ENCODE results near the gene TMEM201.

TMEM201 gene

DNA sequence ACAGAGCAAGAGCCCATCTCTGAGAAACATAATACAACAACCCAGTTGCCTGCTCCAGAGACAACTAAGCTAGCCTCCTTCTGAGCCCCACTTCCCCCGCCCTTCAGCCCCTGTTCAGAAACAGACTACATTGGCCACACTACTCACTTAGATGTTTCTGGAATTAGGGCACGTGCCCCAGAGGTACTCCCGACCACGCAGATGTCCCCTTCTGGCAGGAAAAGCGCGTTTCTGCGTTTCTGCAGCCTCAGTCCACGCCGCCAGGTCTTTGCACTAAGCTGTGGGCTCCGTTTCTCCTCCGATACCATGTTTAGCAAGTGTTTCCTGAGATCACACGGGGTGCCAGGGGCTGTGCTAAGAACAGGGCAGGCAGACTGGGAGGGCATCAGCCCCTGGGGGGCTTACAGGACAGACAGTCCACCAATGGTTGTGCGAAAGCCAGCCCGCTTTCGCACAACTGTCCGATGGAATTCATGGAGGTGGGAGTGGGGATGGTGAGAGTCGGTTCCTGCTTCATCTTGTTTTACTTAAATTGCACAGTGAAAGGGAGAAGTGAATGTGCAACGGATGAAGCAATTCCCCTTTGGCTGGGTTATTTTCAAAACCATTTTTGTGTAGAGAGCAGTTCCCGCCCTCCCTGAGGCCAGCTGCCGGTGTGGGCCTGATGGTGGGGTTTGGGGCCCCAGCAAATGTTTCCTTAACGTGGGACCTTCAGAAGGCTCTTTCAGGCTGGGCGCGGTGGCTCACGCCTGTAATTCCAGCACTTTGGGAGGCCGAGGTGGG, 65.5 kb downstream of the TMEM201 start:
- Histone ChIP-seq H3K27ac (ENCODE audit: low read length) (no peak overlapping the region), H3K27me3 (ENCODE audit: control insufficient read depth in 1 of 2, insufficient read depth in 2 of 2, low read length in 2 of 2) (peaks cover 12 to 27% of the 10 kb centered on the region in 2 donors), H3K4me3 (ENCODE audit: low read length in 2 of 2) (no peak overlapping the region)

DNA sequence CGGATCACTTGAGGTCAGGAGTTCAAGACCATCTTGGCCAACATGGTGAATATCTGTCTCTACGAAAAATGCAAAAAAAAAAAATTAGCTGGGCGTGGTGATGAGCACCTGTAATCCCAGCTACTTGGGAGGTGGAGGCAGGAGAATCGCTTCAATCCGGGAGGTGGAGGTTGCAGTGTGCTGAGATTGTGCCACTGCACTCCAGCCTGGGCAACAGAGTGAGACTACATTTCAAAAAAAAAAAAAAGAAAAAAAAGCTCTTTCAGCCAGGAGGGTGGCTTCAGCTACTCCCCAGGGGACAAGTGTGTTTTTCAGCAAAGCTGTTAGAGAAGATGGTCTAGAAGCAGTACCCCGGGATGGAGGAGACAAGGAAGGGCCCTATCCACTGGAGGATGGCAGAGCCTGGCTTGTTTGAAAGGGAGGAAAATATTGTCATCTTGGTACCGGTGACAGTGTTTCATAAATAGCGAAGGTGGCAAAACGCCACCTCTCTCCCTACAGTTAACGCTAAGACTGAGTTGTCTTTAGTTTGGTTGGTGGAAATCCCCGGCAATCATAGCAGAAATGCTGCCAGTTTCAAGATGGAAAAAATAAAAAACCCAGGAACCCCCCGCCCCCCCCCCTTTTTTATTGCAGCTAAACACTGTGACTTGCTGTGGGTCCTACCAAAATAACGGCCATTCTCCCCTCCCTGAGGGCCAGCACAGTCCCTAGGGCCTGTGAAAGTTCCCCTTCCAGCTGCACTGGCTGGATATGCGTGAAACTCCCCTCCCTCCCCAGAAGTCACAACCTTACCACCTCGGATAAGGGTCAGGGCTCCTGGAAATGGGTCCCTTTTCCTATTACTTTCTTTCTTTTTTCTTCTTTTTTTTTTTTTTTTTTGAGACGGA, 66.4 kb downstream of the TMEM201 start:
- no peaks in the 10 kb centered on the region for H3K36me3 ChIP-seq (ENCODE audit: control insufficient read depth in 2 of 2, insufficient read depth in 2 of 2, low read length in 2 of 2)
- H3K4me3 ChIP-seq (ENCODE audit: low read length in 2 of 2), result no peak overlapping the region
- H3K27me3 ChIP-seq (ENCODE audit: control insufficient read depth in 1 of 2, insufficient read depth in 2 of 2, low read length in 2 of 2), result peaks cover 12 to 27% of the 10 kb centered on the region in 2 donors
- H3K4me1 ChIP-seq (ENCODE audit: control insufficient read depth, insufficient read depth, low read length), result peaks cover 8% of the 10 kb centered on the region
- H3K27ac ChIP-seq (ENCODE audit: low read length), result no peak overlapping the region
- H3K9ac ChIP-seq (ENCODE audit: low read length in 2 of 2), result no peak overlapping the region
- H3K9me3 ChIP-seq (ENCODE audit: control insufficient read depth in 2 of 2, low read length in 2 of 2), result no peaks in the 10 kb centered on the region

More for the DNA sequence above, 65.5 kb downstream of the TMEM201 start:
- H3K9me3 ChIP-seq (ENCODE audit: control insufficient read depth in 2 of 2, low read length in 2 of 2), result no peaks in the 10 kb centered on the region
- peaks cover 8% of the 10 kb centered on the region for H3K4me1 ChIP-seq (ENCODE audit: control insufficient read depth, insufficient read depth, low read length)
- no peak overlapping the region for H3K9ac ChIP-seq (ENCODE audit: low read length in 2 of 2)
- no peaks in the 10 kb centered on the region for H3K36me3 ChIP-seq (ENCODE audit: control insufficient read depth in 2 of 2, insufficient read depth in 2 of 2, low read length in 2 of 2)

DNA sequence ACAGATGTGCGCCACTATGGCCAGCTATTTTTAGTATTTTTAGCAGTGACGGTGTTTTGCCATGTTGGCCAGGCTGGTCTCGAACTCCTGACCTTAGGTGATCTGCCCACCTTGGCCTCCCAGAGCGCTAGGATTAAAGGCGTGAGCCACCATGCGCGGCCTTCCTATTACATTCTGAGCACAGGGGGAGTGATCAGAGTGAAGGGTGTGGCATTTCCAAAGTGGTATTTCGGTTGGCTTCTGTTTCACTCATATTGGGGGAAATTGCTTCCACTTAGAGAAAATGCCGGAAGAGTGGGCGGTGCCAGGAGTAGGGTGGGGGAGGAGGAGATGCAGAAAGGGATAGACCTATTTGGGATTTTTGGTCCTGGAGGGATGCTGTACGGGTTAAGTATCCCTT, 67.1 kb downstream of the TMEM201 start:
- H3K9ac ChIP-seq (ENCODE audit: low read length in 2 of 2), result no peak overlapping the region
- H3K27me3 ChIP-seq (ENCODE audit: control insufficient read depth in 1 of 2, insufficient read depth in 2 of 2, low read length in 2 of 2), result peaks cover 12 to 27% of the 10 kb centered on the region in 2 donors
- no peak overlapping the region for H3K27ac ChIP-seq (ENCODE audit: low read length)
- H3K4me1 ChIP-seq (ENCODE audit: control insufficient read depth, insufficient read depth, low read length), result peaks cover 8% of the 10 kb centered on the region
- no peaks in the 10 kb centered on the region for H3K36me3 ChIP-seq (ENCODE audit: control insufficient read depth in 2 of 2, insufficient read depth in 2 of 2, low read length in 2 of 2)
- H3K4me3 ChIP-seq (ENCODE audit: low read length in 2 of 2), result no peak overlapping the region
- no peaks in the 10 kb centered on the region for H3K9me3 ChIP-seq (ENCODE audit: control insufficient read depth in 2 of 2, low read length in 2 of 2)

DNA sequence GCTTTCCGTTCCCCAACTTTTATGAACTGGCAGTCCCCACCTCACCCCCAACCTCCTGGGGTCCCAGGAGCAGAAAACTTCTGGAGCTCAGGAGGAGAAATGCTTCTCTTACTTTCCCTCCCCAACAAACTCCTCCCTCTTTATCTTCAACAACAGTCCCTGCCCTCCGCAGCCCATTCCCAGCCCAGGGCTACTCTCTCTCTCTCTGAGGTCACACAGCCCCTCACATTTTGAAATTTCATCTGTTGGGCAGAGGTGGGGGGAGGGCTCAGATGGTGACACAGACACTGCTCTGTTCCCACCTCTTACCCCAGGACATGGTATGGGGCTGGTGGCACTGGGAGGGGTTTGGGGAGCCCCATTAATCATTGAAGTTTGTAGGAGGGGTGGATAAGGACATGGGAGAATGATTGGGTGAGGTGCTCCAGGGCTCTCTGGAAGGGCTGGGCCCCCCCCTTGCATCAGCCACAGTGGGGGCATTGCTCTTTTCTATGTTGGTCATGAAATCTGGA, 68.9 kb downstream of the TMEM201 start:
- peaks cover 9 to 12% of the 10 kb centered on the region in 2 donors for H3K27me3 ChIP-seq (ENCODE audit: control insufficient read depth in 1 of 2, insufficient read depth in 2 of 2, low read length in 2 of 2)
- no peaks in the 10 kb centered on the region for H3K36me3 ChIP-seq (ENCODE audit: control insufficient read depth in 2 of 2, insufficient read depth in 2 of 2, low read length in 2 of 2)
- H3K4me1 ChIP-seq (ENCODE audit: control insufficient read depth, insufficient read depth, low read length), result no peaks in the 10 kb centered on the region
- no peak overlapping the region for H3K4me3 ChIP-seq (ENCODE audit: low read length in 2 of 2)
- H3K9ac ChIP-seq (ENCODE audit: low read length in 2 of 2), result no peak overlapping the region
- no peaks in the 10 kb centered on the region for H3K9me3 ChIP-seq (ENCODE audit: control insufficient read depth in 2 of 2, low read length in 2 of 2)
- H3K27ac ChIP-seq (ENCODE audit: low read length), result no peak overlapping the region

DNA sequence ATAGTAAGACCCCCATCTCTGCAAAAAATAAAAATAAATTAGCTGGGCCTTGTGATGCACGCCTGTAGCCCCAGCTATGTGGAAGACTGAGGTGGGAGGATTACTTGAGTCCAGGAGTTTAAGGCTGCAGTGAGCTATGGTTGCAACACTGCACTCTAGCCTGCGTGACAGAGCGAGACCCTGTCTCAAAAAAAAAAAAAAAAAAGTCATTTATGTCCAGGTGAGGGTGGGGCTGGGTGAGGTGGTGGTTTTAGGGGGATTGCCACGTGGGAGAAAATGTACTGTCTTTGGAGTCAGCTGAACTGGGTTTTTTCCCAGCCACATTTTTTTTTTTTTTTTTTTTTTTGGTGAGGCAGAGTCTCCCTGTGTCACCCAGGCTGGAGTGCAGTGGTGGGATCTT, 69.5 kb downstream of the TMEM201 start:
- no peaks in the 10 kb centered on the region for H3K9me3 ChIP-seq (ENCODE audit: control insufficient read depth in 2 of 2, low read length in 2 of 2)
- no peak overlapping the region for H3K9ac ChIP-seq (ENCODE audit: low read length in 2 of 2)
- no peak overlapping the region for H3K4me3 ChIP-seq (ENCODE audit: low read length in 2 of 2)

DNA sequence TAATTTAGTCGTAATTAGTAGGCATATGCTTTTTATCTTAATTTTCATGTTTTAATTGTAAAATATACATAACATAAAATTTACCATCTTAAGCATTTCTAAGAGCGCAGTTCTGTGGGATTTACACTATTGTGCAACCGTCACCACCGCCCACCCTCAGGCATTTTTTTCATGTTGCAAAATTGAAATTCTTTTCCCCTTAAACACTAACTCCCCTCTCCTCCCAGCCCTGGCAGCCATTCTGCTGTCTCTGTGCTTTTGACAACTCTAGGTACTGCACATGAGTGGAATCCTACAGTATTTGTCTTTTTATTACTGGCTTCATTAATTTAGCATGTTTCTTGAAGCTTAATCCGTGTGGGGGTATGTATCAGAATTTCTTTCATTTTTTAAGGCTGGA, 70.6 kb downstream of the TMEM201 start:
- H3K9me3 ChIP-seq (ENCODE audit: control insufficient read depth in 2 of 2, low read length in 2 of 2), result no peaks in the 10 kb centered on the region
- H3K9ac ChIP-seq (ENCODE audit: low read length in 2 of 2), result no peak overlapping the region

More for the DNA sequence above, 69.5 kb downstream of the TMEM201 start:
- peaks cover 5 to 6% of the 10 kb centered on the region in 2 donors for H3K27me3 ChIP-seq (ENCODE audit: control insufficient read depth in 1 of 2, insufficient read depth in 2 of 2, low read length in 2 of 2)
- no peak overlapping the region for H3K27ac ChIP-seq (ENCODE audit: low read length)
- no peaks in the 10 kb centered on the region for H3K36me3 ChIP-seq (ENCODE audit: control insufficient read depth in 2 of 2, insufficient read depth in 2 of 2, low read length in 2 of 2)
- no peaks in the 10 kb centered on the region for H3K4me1 ChIP-seq (ENCODE audit: control insufficient read depth, insufficient read depth, low read length)

DNA sequence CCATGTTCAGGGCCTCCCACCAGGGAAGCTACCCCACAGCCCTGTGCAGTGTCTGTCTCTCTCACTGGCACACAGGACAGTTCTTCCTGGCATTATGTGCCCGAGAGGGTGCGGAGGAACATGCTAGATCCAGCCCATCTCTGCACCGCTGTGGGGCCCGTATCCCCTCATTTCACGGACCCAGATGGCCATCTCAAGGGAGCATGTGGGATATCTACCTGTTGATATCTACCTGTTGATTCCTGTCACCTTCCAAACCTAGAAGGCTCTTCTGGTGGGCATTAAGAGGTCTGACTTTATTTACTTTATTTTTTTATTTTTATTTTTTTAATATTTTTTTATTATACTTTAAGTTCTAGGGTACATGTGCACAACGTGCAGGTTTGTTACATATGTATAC, 74.5 kb downstream of the TMEM201 start:
- no peaks in the 10 kb centered on the region for H3K36me3 ChIP-seq (ENCODE audit: control insufficient read depth in 2 of 2, insufficient read depth in 2 of 2, low read length in 2 of 2)
- no peaks in the 10 kb centered on the region for H3K27me3 ChIP-seq (ENCODE audit: control insufficient read depth in 1 of 2, insufficient read depth in 2 of 2, low read length in 2 of 2)
- no peaks in the 10 kb centered on the region for H3K4me1 ChIP-seq (ENCODE audit: control insufficient read depth, insufficient read depth, low read length)

More for the DNA sequence above, 70.6 kb downstream of the TMEM201 start:
- Histone ChIP-seq H3K4me3 (ENCODE audit: low read length in 2 of 2) (no peak overlapping the region), H3K4me1 (ENCODE audit: control insufficient read depth, insufficient read depth, low read length) (no peaks in the 10 kb centered on the region), H3K27me3 (ENCODE audit: control insufficient read depth in 1 of 2, insufficient read depth in 2 of 2, low read length in 2 of 2) (no peaks in the 10 kb centered on the region), H3K36me3 (ENCODE audit: control insufficient read depth in 2 of 2, insufficient read depth in 2 of 2, low read length in 2 of 2) (no peaks in the 10 kb centered on the region), H3K27ac (ENCODE audit: low read length) (no peak overlapping the region)

More for the DNA sequence above, 74.5 kb downstream of the TMEM201 start:
- Histone ChIP-seq H3K9ac (ENCODE audit: low read length in 2 of 2) (no peak overlapping the region), H3K27ac (ENCODE audit: low read length) (no peak overlapping the region), H3K9me3 (ENCODE audit: control insufficient read depth in 2 of 2, low read length in 2 of 2) (no peaks in the 10 kb centered on the region), H3K4me3 (ENCODE audit: low read length in 2 of 2) (no peak overlapping the region)
